Activated naive CD4-positive, alpha-beta T cell treated with Interleukin-2 at 50 U/mL for 16 hours (primary cell): ENCODE measurements around the gene GARNL3.

Experiments used
- DNase-seq: peaks from one replicate; pipeline ENCODE4 v3.0.0-alpha.2; 2020

GARNL3 gene

GRCh38 chr9:127264462-127265219, at the start of gene GARNL3:
GARNL3 (plus strand) TSS chr9:127264774; CDS start chr9:127264878, 104 bp downstream.
- DNase-seq = no peak

DNA sequence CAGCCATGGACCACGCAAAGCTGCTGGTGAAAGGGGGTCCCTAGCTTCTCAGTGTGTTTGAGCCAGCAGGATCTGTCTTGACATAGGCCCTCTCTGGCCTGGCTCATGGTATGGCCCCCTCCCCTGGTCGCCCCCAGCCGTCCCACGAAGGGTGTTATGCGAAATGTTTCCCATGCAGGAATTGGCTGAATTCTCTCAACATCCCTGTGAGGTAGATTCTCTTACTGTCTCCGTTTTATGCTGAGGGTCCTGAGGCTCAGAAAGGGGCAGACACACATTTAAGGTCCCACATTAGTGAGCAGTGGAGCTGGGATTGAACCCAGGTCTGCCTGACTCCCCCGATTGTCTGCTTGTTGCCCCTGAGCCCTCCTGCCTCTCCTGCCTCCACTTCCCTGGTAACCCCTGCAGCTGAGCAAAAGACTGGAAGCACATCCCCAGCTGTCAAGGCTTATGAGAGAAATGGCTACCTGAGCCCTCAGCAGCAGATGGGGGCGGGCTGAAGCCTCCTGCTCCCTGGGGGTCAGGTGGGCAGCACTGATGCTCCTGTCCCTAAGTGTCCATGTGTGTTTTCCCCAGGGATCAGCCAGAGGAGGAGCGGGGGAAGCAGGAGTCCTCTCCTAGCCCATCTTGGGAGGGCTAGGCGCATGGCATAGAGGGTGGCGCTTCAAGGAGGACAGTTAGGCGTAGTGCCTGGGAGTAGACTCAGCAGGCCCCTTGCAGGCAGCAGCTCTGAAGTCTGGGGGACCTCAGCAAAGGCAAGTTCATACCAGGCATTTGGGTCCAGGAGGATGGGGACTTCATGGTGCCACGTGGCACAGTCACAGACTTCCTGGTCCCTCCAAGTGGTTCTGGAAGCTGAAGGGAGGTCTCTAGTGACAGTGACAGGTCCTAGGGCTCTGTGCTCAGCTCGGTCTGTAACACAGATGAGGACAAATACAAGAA, 49.0 kb upstream of the GARNL3 start:
- DNase-seq = no peak

- no peak for DNase-seq
These were observed 48.2 kb upstream of the GARNL3 start for GRCh38 chr9:127216210-127216887.

DNA sequence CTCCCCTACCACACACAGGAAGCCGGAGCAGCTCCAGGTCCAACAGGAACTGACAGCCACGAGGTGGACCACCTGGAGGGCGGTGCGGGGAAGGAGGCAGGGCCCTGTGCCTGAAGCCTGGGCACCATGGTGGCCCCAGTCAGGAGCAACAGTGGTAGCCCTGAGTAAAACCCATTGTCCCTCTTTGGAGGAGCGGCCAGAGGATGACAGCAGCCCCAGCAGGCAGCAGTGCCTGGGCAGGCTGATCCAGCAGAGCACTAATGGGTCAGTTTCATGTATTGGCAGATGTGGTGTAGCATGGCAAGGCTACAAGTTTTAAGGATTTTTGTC, 47.7 kb upstream of the GARNL3 start:
- no peak for DNase-seq

DNA sequence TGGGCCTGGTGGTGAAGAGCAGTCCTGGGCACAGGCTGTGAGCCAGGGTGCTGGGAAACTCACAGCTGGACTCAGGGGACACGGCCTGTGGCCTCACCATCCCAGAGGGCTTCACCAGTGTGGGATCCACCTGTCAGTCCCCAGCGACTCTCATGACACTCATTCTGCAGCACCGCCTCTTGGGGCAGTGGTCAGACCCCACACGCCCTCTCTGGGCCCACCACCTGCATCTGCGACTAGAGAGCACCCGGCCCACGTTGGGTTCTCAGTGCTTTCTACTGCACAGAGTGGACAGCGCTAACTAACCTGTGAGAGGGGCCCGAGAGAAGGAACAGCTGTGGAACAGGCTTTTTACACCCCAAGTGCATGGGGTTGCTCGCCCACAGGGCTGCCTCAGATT, 45.8 kb upstream of the GARNL3 start:
- no peak for DNase-seq

DNA sequence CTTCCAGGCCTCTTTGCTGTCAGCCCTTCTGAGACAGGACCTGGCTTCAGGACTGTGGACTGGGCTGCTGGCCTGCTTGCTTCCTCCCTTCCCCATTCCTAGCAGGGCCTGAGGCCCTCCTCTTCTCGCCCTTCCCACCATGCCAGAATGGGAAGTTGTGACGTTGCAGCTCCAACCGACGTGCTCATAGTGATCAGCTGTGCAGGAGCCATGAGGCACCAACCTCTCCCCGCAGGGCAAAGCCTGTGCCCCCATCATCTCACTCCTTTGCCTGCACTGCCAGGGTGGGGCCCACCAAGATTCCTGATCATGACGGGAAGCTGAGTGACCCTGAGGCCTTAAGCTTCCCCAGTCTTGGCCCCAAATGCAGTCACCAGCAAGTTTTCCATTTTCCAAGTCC, 45.1 kb upstream of the GARNL3 start:
- DNase-seq = no peak

- no peak for DNase-seq
These were observed 42.9 kb upstream of the GARNL3 start for GRCh38 chr9:127221695-127222094.

DNA sequence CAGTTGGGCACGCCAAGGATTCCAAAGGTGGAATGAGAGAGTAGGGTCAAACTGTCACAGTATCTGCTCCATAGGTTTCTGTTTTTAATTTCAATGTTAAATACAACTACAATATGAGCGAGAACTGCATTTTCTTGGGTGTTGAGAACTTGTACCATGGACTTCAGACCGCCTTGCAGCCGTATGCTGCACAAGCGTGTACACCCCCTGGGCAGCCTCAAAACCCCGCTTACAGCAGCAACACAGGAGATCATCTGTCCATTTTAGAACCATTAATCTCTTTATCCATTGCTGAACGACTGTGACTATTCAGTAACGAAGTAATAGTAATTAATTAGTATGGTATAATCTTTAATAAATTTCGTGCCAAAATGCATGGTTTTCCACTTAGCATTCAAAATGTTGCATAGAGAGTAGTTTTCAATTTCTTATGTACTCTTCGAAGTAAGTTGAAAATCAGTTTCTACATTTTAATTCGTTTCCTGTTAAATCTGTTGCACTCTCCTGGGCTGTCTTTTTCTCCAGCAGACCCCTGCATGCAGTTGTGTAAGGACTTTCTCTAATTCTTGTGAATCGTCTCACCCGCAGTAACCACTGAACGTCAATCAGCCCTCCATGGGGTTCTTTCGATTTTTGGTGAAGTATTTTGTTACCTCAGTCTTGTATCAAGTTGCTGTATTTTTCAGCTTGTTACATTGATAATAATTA, 42.0 kb upstream of the GARNL3 start:
- no peak for DNase-seq

- DNase-seq = no peak
These were observed 41.3 kb upstream of the GARNL3 start for GRCh38 chr9:127223266-127223665.

DNA sequence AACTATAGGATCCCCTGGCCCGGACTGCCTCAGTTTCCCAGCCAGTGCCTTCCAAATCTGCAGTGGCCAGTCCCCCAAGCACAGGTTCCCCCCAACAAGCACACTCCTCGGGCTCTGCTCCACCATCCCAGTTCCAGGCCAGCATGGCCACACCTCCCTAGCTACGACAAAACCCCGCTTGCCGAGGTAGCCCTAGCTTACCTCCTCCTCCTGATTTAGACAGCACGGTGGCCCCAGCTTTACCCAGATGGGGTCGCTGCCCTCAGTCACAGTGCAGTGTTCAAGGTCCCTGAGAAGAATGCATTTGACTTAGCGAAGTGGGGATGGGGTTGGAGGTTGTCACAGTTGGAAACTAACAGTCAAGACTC, 40.8 kb upstream of the GARNL3 start:
- no peak for DNase-seq

- DNase-seq = peak; percentile 92
These were observed 40.2 kb upstream of the GARNL3 start for GRCh38 chr9:127224178-127224882.

DNA sequence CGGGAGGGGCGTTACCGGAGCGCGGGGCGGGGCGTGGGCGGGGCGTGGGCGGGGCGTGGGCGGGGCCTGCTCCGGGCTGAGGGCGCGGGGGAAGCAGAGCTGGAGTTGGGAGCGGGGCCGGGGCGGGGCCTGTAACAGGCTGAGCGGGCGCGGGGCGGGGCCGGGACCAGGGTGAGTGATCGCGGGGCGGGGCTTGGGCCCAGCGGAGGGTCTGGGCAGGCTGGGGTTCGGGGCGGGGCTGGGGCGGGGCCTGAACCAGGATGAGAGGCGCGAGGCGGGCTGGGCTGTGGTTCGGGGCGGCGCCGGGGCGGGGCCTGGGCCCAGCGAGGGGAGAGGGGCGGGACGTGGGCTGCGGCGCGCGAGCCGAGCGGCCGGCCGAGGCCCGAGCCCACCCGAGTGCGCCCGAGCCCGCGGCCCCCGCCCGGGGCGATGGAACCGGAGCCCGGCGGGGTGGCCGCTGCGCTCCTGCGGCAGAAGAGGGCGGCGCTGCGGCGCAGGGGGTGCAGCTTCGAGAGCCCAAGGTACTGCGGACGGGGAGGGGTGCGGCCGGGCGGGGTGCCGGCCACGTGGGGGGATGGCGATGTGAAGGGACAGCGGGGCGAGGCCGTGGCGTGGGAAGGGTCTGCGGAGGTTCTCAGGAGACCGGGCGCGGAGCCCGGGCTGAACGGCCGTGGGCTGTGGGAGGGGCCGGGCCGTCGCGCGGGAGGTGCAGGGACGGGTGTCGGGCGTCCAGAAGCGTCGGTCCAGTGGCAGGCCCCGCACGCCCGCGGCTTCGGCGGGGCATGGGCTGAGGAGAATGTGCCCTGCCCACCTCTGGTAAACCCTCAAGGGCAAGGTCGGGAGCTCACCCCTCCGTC, 39.5 kb upstream of the GARNL3 start:
- DNase-seq = peak; percentile 90

GRCh38 chr9:127225801-127226625, 38.6 kb upstream of the GARNL3 start:
- DNase-seq = no peak

GRCh38 chr9:127229691-127230417, 34.7 kb upstream of the GARNL3 start:
- DNase-seq = no peak

DNA sequence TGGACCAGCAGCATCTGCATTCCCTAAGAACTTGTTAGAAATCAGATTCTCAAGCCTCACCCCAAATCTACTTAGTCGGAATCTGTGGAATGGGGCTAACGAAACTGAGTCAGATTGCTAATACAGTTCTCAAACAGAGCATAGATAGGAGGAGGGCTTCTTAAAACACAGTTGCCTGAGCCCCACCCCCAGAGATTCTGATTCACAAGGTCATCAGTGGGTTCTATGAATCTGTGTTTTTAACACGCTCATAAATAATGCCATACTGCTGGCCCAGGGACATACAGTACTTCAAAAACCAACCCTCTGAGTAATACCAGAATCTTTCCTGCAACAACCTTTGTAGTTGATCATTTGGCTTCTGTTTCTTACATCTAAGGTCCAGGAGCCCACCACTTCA, 32.9 kb upstream of the GARNL3 start:
- no peak for DNase-seq

DNA sequence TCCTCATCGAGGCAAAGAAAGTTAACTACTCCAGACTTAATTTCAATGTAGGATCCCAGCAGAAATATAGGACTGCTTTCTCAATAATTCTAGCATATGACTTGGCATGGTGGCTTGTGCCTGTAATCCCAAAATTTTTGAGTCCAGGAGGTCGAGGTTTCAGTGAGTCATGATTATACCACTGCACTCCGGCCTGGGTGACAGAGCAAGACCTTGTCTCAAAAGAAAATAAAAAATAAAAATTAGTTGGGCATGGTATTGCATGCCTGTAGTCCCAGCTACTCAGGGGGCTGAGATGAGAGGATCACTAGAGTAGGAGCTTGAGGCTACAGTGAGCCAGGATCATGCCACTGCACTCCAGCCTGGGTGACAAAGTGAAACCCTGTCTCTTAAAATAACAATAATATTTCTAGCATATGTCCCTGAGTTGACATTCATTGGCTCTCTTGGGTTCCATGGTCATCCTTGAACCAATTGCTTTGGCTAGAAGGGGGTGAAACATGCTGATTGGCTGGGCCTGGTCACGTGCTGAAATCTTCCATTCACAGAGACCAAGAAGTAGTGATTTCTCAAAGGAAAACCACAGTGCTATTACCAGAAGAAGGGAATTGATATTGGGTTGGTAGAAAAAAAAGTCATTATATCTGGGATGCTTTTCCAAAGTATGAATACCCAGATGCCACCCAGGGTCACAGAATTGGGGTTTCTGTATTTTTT, 31.6 kb upstream of the GARNL3 start:
- no peak for DNase-seq

- DNase-seq = no peak
These were observed 31.0 kb upstream of the GARNL3 start for GRCh38 chr9:127233550-127233949.

- no peak for DNase-seq
These were observed 30.6 kb upstream of the GARNL3 start for GRCh38 chr9:127233989-127234388.

- DNase-seq = no peak
These were observed 26.8 kb upstream of the GARNL3 start for GRCh38 chr9:127237801-127238200.
